ENCODE data around the gene CDH22.

CDH22 gene

DNA sequence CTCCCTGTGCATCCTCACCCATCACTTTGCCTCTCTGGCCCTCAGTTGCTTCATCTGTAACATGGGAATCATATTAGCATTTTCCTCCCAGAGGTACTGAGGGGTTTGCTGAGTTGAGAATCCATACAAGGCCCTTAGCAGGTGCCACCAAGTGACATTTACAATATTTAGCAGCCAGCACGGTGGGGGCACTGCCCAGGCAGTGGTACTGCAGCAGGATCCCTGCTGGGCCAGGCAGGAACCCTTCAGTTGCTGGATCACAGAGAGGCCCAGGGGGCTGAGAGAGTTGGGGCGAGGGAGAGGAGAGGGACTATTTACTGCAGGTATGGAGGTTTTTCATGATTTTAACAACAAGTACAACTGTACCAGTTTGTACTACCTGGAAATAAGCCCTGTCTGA is 65.9 kb downstream of the CDH22 start:
- no peak for DNase-seq (ENCODE audit: low read depth in 2 of 2)

DNA sequence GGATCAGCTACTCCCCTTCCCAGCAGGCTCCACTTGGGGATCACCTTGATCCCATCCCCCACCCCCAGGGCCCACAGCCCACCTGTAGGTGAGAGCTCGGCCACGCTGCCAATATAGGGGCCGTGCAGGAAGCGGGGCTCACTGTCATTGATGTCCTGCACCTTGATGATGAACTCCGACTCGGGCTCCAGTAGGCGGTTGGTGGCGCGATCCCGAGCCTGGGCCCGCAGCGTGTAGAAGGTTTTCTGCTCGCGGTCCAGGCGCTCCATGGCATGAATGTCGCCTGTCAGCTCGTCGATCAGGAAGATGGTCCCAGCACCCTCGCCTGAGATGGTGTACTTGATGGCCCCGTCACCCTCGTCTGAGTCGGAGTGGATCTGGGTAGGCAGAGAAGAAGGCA is 67.4 kb downstream of the CDH22 start:
- DNase-seq (ENCODE audit: low read depth in 2 of 2), result no peak

DNA sequence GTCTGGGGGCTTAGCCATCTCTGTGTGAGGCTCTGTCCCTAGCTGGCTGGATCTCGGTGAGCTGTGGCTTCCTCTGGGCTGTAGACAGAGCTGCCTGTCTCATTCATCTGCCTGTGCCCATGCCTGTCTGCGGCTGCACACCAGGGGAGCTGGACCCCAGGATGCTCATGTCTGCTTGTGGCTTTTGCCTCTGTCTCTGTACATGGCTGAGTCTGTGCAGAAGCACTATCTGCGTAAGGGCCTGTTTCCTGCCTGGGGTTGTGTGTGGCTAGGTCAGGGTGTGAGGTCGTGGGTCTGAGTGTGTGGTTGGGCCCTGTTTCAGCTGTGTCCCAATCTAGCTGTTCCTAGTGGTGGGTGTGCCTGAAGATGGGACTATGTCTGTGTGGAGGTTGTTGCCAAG is 68.2 kb downstream of the CDH22 start:
- DNase-seq (ENCODE audit: low read depth in 2 of 2), result no peak

DNA sequence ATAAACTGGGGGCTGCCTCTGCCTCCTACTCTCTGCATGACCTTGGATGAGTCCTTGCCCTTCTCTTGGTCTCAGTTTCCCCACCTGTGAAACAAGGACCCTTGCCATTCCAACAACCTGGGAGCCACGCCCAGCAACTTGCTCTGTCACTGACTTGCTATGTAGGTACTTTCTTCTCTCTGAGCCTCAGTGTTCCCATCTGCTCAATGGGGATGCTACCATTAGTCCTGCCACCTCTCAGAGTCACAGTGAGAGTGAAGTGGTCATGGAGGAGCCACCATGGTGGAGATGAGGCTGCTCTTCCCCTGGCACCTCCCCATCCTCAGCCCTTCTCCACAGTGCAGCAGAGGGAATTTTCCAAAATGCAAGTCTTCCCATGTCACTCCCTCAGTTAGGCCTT is 70.6 kb downstream of the CDH22 start:
- DNase-seq (ENCODE audit: low read depth in 2 of 2), result no peak

DNA sequence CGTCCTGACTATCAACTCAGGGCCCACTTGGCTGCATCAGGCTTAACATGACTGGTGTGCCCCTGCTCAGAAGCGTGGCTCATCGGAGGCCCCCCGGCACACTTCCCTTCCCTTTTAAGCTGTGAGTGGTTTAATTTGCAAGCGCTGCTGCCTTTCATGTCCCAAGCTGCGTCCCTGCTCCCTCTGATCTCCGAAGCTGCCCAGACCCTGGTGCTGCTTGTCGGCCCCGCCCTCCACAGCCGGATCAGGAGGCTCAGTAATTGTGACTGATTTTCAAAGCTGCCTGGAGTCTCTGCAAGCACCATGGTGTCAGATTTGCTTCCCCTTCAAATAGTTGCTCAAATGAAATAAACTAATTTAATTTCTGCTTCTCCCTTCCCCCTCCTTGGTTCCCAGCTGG is 71.1 kb downstream of the CDH22 start:
- DNase-seq (ENCODE audit: low read depth in 2 of 2), result no peak

DNA sequence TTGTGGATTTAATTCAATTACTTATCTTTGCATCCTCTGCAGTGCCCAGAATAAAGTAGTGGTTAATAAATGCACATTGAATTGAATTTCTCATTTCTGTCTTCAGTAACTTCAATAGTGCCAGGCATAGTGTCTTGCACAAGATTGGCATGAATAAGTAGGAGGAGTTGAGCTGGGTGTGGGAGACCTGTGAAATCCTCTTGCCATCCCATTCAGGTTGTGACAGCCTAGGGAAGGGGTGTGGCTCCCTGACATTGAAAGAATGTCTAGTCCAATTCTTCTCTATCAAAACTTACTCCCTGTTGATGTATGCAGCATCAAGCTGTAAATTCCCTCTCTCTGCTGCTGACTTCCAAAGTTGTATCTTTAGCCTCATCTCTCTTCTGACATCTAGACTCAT is 73.2 kb downstream of the CDH22 start:
- DNase-seq (ENCODE audit: low read depth in 2 of 2), result no peak

DNA sequence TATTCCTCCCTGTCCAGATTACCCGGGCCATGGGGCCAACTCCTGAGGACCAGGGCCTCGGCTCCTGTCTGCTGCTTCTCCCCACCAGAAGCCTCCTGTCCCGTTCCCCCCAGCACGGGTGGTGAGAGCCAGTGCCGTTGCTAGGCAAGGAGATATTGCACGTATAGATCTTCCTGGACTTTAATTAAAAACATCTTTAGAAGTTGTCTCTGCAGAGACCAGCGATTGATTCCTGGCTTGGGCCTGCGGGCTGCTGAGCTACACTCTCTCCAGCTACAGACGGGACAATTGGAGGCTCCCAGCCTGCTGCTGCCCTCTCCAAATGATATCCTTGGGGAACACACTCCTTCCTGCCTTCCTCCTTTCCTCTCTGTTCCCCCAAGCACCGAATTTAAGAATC is 74.6 kb downstream of the CDH22 start:
- DNase-seq (ENCODE audit: low read depth in 2 of 2), result no peak

DNA sequence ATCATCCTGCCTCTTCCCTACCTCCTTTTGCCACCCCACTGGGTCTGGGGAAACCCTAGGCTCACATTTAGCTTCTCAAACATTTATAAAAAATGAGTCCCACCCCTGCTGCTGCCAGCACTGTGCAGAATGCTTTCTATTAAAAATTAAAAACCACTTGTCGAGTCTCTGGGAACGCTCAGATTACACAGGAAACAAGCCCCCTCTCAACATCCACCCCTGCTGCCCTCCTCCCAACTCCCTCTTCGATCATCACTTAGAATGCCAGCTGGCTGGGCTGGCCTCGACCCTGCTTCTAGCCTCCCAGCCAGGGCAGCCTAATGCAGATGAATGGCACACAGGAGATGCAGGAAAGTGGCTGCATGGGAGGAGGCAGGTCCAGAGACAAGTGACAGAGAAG is 75.8 kb downstream of the CDH22 start:
- no peak for DNase-seq (ENCODE audit: low read depth in 2 of 2)

DNA sequence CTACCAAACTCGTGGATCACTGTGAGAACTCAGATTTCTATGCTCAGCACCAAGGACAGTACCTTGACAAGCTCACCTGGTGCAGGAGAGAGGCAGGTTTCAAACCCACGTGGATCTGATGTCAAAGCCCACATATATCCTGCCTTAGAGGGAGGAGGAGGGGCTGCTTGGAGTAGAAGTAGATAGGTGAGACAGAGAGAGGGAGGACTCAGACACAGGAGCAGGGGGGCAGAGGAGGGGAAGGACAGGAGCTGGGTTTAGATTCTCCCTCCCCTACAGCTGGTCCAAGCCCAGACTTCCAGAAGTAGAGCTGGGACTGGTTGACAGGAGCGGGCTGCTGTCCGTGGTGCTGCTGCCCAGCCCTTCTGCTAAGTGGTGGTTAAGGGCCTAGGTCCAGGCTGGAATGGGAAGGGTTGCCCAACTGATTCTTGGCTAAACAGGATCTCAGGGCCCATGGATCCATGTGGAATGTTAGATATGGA is 77.5 kb downstream of the CDH22 start:
- DNase-seq (ENCODE audit: low read depth in 2 of 2), result no peak

DNA sequence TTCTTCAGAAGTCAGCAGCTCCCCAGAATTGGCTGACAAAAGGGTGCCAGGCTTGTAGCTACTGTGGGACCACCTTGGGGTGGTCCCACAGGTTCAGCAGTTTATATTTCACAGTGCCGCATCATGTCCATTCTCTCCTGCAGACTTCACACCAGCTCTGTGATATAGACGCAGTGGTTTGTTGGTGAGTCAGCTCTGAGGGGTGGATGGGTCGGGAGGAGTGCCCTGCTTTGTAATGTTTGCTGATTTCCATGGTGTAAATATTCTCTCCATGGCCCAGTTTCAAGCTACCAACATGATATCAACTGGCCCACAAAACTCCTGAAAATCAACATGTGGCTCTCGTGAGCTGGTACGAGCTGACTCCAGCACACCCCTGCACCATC is 78.2 kb downstream of the CDH22 start:
- no peak for DNase-seq (ENCODE audit: low read depth in 2 of 2)

DNA sequence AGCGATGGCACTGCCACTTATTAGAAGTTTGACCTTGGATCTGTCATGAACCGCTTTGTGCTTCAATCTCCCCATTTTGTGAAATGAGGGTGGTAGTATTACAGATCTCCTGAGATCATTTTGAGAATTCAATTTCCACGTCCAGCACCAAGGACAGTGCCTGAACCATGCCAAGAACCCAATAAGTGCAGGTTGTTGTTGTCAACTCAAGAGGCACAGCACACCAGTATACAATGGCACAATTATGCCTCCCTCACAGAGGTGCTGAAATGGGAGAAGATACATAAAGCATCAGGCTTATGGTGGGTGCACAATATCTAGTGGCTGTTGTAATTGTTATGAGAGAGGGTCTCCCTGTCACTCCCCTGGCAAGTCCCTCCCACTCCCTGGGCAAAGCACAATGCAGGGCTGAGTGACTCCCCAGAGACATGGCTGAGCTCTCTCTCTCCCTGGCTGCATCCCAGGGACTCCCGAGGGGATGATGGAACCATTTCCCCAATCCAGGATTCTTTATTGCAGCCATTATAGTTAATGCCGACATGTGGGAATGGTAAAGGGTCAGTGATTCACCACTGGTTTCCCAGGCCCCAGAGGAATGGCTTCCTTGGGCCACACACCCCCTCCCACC is 78.7 kb downstream of the CDH22 start:
- no peak for DNase-seq (ENCODE audit: low read depth in 2 of 2)

DNA sequence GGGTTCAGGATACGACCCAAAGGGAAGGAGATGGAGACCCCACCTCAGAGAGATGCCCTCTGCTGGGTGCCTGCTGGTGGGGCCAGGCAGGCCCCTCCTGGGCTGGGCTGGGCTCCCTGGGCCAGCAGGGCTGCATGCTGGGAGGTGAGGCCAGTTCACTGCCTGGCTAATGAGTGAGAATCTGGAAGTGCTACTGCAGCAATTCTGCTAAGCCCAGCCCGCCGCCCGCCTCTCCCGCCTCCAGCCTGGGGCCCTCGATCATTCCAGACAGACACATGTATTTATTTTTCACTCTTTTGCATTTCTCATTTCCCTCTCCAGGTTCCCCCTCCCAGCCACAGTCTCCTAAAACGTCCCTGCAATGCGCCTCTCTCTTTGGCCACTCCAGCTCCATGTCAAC is 79.6 kb downstream of the CDH22 start:
- no peak for DNase-seq (ENCODE audit: low read depth in 2 of 2)

DNA sequence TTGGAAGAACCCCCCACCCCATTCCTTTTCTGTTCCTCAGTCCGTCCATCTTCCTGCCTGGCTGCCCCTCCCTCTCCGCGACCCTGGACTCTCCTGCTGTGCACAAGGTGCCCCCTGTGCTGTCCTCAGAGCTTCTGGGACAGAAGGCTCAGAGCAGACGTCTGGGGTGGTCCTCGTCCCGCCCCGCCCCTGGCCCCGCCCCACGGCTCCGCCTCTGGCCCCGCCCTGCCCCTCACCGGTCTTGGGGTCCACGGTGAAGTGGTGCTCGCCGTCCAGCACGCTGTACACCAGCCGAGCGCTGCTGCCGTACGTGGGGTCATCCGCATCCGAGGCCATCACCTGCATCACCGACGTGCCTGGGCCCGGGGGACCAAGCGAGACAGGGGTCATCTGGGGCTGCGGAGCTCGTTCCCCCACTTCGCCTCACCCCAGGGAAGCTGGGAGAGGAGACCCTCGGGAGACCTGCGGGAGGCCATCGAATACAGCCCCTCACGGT is 81.0 kb downstream of the CDH22 start:
- no peak for DNase-seq (ENCODE audit: low read depth in 2 of 2)

DNA sequence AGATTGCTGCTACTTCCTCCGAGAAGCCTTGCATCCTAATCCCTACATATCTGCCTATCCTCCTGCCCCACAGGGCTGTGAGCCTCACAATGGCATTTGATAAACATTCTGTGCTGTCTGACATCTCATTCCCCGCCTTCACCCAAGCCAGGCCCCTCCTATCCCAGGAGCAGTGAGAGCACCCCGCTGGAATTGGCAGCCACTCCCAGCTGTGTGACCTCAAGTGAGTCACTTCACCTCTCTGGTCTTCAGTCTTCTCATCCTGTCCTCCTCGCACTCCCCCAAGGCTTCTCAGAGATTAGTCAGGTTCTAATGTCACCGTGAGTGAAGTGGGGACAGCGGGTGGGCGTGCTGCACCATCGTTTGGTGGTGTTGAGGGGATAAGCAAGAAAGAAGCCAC is 81.7 kb downstream of the CDH22 start:
- DNase-seq (ENCODE audit: low read depth in 2 of 2), result no peak

DNA sequence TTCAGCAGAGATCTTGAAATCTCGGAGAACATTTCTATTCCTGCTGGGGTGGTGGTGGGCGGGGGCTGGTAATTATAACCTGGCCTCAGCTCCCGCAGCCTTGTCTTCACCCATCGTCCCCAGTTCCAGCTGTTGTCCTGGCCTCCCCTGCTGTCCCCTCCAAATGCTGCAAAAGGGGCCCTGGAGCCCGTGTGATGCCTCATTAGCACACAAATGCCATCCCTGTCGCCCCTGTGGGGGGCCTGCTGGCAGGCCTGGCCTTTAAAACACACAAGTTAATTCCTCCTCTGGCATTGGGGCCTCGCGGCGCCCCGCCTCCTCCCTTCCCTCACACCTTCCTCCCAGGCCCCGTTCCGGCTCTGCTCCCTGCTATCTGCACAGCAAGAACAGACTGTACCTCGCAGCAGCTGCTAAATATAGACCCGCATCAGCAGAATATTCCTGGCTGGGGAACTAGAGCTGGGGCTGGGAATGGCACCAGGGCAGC is 85.7 kb downstream of the CDH22 start:
- no peak for DNase-seq (ENCODE audit: low read depth in 2 of 2)

DNA sequence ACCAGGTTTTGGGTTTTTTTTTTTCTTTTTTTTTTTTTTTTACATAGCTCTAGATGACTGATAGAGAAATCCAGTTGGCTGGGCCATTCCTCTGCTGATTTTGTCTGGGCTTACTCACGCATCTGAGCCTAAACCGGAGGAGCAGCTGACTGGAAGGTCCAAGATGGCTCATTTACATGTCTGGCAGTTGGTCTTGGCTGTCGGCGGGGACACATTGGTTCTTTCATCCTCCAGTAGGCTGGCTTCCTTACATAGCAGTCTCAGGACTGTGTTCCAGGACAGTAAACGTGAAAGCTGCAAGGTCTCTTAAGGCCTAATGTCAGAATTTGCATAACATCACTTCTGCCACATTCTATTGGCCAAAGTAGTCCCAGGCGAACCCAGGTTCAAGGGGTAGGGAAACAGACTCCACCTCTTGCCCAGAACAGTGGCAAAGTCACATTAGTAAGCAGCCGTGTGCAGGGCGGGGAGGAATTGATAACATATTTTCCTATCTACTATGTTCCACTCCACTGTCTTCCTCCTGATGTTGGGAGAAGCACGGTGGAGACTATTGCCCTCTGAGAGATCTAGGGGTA is 87.0 kb downstream of the CDH22 start:
- no peak for DNase-seq (ENCODE audit: low read depth in 2 of 2)

DNA sequence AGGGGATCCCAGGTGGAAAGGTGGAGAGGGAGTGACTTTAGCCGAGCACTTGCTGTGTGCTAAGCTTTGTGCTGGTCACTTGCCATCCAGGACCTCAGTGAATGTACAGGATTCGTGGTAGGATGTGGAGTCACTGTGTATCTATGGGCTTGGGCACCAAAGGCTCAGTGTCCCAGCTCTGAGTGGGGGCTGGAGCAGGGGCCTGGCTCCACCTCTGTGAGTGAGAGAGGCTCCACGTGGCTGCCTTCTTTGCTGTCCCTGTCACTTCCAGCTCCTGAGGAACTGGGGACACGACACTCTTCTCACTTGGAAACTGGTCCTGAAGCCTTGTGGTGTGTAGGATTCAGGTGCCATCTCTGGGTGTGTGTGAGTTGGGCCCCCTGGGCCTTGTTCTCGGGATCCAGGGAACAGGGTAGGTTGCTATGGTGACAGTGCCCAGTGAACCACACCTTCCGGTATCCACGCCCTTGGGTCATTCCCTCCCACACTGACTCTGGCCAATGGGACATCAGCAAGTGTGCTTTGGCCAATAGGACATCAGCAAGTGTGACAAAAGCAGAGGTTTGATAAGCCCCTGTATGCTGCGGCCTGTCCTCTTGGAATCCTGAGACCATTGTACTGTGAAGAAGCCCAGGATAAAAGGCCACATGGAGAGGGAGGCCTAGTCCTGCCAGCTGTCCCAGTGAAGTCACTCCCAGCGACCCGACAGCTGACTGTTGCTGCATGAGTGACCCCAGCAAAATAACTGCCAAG is 87.7 kb downstream of the CDH22 start:
- no peak for DNase-seq (ENCODE audit: low read depth in 2 of 2)

DNA sequence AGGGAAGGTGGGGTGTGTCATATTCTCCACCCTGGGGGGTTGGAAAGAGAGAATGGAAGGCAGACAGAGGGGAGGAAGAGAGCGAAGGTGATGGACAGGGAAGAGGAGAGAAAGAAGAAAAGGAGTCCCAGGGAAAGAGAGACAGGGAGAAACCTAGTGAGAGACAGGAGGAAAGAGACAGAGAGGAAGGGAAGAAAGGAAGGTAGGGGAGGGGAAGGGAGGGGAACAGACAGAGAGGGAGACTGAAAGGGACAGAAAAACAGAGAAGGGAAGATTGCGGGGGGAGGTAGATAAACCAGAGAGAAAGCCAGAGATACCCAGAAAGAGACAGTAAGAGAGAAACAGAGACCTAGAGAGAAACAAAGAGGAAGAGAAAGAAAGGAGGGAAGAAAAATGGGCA is 88.4 kb downstream of the CDH22 start:
- DNase-seq (ENCODE audit: low read depth in 2 of 2), result no peak

DNA sequence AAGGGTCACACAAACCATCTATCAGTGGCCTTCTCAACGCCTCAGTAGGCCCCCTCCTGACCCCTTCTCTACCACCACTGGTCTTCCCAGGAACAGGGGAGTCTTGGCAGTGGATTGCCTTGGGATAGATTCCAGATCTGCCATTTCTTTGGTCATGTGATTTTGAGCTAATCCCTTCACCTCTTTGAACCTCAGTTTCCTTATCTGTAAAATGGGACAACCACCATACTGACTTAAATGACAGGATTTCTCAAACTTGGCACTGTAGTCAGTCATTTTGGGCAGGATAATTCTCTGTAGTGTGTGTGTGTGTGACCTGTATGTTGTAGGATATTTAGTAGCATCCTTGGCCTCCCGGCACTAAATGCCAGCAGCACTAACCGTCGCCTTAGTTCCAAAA is 89.1 kb downstream of the CDH22 start:
- DNase-seq (ENCODE audit: low read depth in 2 of 2), result no peak

DNA sequence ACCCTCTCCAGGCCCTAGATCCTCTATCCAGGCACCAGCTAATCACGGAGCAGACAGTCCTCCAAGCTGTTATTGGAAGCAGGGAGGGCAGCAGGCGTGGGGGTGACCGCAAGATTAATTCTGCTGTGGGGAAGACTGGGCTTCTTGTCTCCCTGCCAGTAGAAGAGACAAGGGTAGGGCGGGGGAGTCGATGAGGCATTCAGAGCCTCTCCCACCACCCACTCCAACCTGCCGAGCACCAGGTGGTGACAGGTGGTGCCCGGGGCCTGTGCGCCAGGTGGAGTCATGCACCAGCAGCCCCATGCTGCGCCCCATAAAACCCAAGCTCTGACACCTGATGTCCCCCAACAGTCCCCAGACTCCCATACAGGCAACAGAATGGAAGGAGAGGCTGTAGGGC is 89.6 kb downstream of the CDH22 start:
- no peak for DNase-seq (ENCODE audit: low read depth in 2 of 2)

DNA sequence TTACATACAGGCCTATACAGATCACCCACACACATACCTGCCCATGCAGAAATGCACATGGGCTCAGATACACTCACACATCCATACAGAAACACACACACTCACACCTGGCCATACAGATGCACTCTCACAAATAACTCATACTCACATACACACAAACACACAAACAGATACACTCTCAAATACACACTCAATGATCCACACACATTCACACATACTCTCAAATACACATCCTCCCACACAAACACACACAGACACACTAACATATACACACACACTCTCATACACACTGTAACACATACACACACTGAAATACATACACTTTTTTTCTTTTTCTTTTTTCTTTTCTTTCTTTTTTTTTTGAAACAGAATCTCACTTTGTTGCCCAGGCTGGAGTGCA is 90.7 kb downstream of the CDH22 start:
- no peak for DNase-seq (ENCODE audit: low read depth in 2 of 2)

DNA sequence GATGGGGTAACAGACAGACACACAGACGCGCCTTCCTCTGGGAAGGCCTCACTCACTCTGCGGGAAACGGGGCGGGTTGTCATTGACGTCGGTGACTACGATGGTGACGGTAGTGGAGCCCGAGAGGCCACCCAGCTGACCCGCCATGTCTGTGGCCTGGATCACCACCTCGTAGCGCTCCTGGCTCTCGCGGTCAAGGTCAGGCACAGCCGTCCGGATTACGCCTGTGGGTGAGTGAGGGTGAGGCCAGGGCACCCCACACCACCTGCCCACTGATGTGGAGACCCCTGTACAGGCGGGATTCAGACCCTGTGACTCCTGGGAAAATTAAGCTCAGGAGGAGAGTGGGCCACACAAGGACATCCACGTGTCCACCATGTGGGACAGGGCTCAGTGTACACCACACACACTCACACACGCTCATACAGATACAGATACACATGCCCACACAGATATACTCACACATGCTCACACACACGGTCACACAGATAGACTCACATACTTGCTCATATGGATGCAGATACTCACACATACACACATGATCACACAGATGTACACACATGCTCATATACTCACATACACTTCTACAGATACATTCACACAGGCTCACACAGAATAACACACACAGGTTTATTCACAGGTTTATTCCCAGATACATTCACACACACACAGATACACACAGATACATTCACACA is 91.4 kb downstream of the CDH22 start:
- no peak for DNase-seq (ENCODE audit: low read depth in 2 of 2)
